Trophoblast cell (in vitro differentiated cells and primary cell): Measurements from ENCODE around the gene GLIS1.
A peak's percentile ranks its signal among the peaks of the same experiment; 100 is the strongest.

Source experiments
- DNase-seq, 2 donors: peaks; one replicate each; pipeline ENCODE4 v3.0.0-alpha.2; 2016
- H2AFZ ChIP-seq: 2 replicates; pipeline ENCODE4 v1.6.1; 2013; ENCODE audit warnings: low read length, moderate library complexity, mild to moderate bottlenecking; ENCODE audit not compliant: insufficient read depth, poor library complexity
- H2AK5ac ChIP-seq: 2 replicates; pipeline ENCODE4 v1.6.1; 2013; ENCODE audit warnings: mild to moderate bottlenecking, low read length
- H2BK120ac ChIP-seq: 2 replicates; pipeline ENCODE4 v1.6.1; 2013; ENCODE audit warnings: low read length, mild to moderate bottlenecking, moderate library complexity; ENCODE audit not compliant: insufficient read depth, poor library complexity
- H2BK12ac ChIP-seq: 2 replicates; pipeline ENCODE4 v1.6.1; 2013; ENCODE audit warnings: mild to moderate bottlenecking, low read length, moderate library complexity
- H2BK5ac ChIP-seq: 2 replicates; pipeline ENCODE4 v1.6.1; 2013; ENCODE audit warnings: low read length, low read depth, moderate library complexity, mild to moderate bottlenecking; ENCODE audit not compliant: poor library complexity
- H3K14ac ChIP-seq: 2 replicates; pipeline ENCODE4 v1.6.1; 2013; ENCODE audit warnings: mild to moderate bottlenecking, low read length
- H3K18ac ChIP-seq: 2 replicates; pipeline ENCODE4 v1.6.1; 2013; ENCODE audit warnings: mild to moderate bottlenecking, low read length
- H3K23ac ChIP-seq: 2 replicates; pipeline ENCODE4 v1.6.1; 2013; ENCODE audit warnings: low read length
- H3K27ac ChIP-seq: 2 replicates; pipeline ENCODE4 v1.5.1; 2013; ENCODE audit warnings: low read depth, mild to moderate bottlenecking, inconsistent platforms, low read length, moderate library complexity
- H3K27me3 ChIP-seq: 2 replicates; pipeline ENCODE4 v1.6.1; 2013; ENCODE audit warnings: inconsistent platforms, mild to moderate bottlenecking, low read length, moderate library complexity; ENCODE audit not compliant: insufficient read depth
- H3K36me3 ChIP-seq, 2 experiments: 1 replicate in 1 of 2; 2 replicates in 1 of 2; pipeline ENCODE4 v1.6.1; 2013; ENCODE audit warnings: low read length in 2 of 2, mild to moderate bottlenecking in 2 of 2, moderate library complexity in 1 of 2; ENCODE audit not compliant: insufficient read depth in 2 of 2, control insufficient read depth in 1 of 2
- H3K4ac ChIP-seq: 2 replicates; pipeline ENCODE4 v1.6.1; 2013; ENCODE audit warnings: low read depth, mild to moderate bottlenecking, low read length, moderate library complexity
- H3K4me1 ChIP-seq, 2 experiments: 1 replicate in 1 of 2; 2 replicates in 1 of 2; pipeline ENCODE4 v1.6.1; 2013; ENCODE audit warnings: low read length in 2 of 2, mild to moderate bottlenecking in 2 of 2, moderate library complexity in 1 of 2; ENCODE audit not compliant: insufficient read depth in 2 of 2, control insufficient read depth in 1 of 2
- H3K4me2 ChIP-seq: 2 replicates; pipeline ENCODE4 v1.6.1; 2013; ENCODE audit warnings: inconsistent platforms, mild to moderate bottlenecking, low read length, moderate library complexity
- H3K4me3 ChIP-seq: 2 replicates; pipeline ENCODE4 v1.5.1; 2013; ENCODE audit warnings: mild to moderate bottlenecking, low read depth, low read length, inconsistent platforms
- H3K79me1 ChIP-seq: one replicate; pipeline ENCODE4 v1.6.1; 2013; ENCODE audit warnings: low read length
- H3K79me2 ChIP-seq: 2 replicates; pipeline ENCODE4 v1.6.1; 2013; ENCODE audit warnings: low read length, mild to moderate bottlenecking; ENCODE audit not compliant: control insufficient read depth, insufficient read depth, poor library complexity
- H3K9ac ChIP-seq: 2 replicates; pipeline ENCODE4 v1.6.1; 2013; ENCODE audit warnings: mild to moderate bottlenecking, low read length
- H3K9me3 ChIP-seq: 2 replicates; pipeline ENCODE4 v1.6.1; 2013; ENCODE audit warnings: low read depth, mild to moderate bottlenecking, control low read depth, inconsistent platforms, low read length; ENCODE audit not compliant: insufficient read depth
- H4K12ac ChIP-seq: 2 replicates; pipeline ENCODE4 v1.6.1; 2013; ENCODE audit warnings: low read depth, mild to moderate bottlenecking, low read length, moderate library complexity
- H4K8ac ChIP-seq: 2 replicates; pipeline ENCODE4 v1.6.1; 2013; ENCODE audit warnings: low read depth, mild to moderate bottlenecking, low read length, moderate library complexity
- H4K91ac ChIP-seq: one replicate; pipeline ENCODE4 v1.6.1; 2013; ENCODE audit warnings: low read depth, mild to moderate bottlenecking, low read length, moderate library complexity
- WGBS: extraction: QIAGEN DNeasy Blood & Tissue Kit; methylation state at CpG from one replicate; pipeline ENCODE4 v1.1.7; 2013; ENCODE audit warnings: missing lambda C conversion rate; ENCODE audit not compliant: insufficient read length, insufficient coverage; ENCODE audit errors: extremely low coverage; 5-methylcytosine and 5-hydroxymethylcytosine counted together

Gene GLIS1

GRCh38 chr1:53598966-53599365 lies 140.0 kb downstream of the GLIS1 start:
- no peaks in the 10 kb centered on the region for H3K27me3 ChIP-seq
- no peak overlapping the region for H2AFZ ChIP-seq
- H3K9me3 ChIP-seq, result peaks cover 2% of the 10 kb centered on the region
- no peak overlapping the region for H4K12ac ChIP-seq
- H3K4me1 ChIP-seq, result no peaks in the 10 kb centered on the region
- H3K14ac ChIP-seq, result no peak overlapping the region
- H3K9ac ChIP-seq, result no peak overlapping the region
- H4K91ac ChIP-seq, result no peak overlapping the region
- no peak overlapping the region for H2BK120ac ChIP-seq
- no peak for DNase-seq
- no peak overlapping the region for H3K4me2 ChIP-seq
- H3K4me3 ChIP-seq, result no peak overlapping the region
- no peak overlapping the region for H4K8ac ChIP-seq
- H3K4ac ChIP-seq, result no peak overlapping the region
- no peaks in the 10 kb centered on the region for H3K79me1 ChIP-seq
- H2BK12ac ChIP-seq, result no peak overlapping the region
- H3K36me3 ChIP-seq, result no peaks in the 10 kb centered on the region
- H2BK5ac ChIP-seq, result no peak overlapping the region
- H3K18ac ChIP-seq, result no peak overlapping the region
- no CpG with 5 or more reads among the region's 4 CpGs for WGBS
- H3K79me2 ChIP-seq, result no peaks in the 10 kb centered on the region
- H3K23ac ChIP-seq, result no peak overlapping the region
- H3K27ac ChIP-seq, result no peak overlapping the region
- H2AK5ac ChIP-seq, result no peak overlapping the region

- H4K91ac ChIP-seq, result no peak overlapping the region
- no peak overlapping the region for H3K4ac ChIP-seq
- no peak overlapping the region for H3K4me2 ChIP-seq
- H3K36me3 ChIP-seq, result no peaks in the 10 kb centered on the region
- no peaks in the 10 kb centered on the region for H3K27me3 ChIP-seq
- no CpG with 5 or more reads among the region's 7 CpGs for WGBS
- no peaks in the 10 kb centered on the region for H3K79me1 ChIP-seq
- H2BK5ac ChIP-seq, result no peak overlapping the region
- DNase-seq, result no peak
- H3K79me2 ChIP-seq, result no peaks in the 10 kb centered on the region
- H3K18ac ChIP-seq, result no peak overlapping the region
- no peaks in the 10 kb centered on the region for H3K4me1 ChIP-seq
- H2BK120ac ChIP-seq, result no peak overlapping the region
- H4K12ac ChIP-seq, result no peak overlapping the region
- H3K14ac ChIP-seq, result no peak overlapping the region
- no peak overlapping the region for H3K4me3 ChIP-seq
- no peak overlapping the region for H2AK5ac ChIP-seq
- no peak overlapping the region for H2BK12ac ChIP-seq
- H3K9me3 ChIP-seq, result no peaks in the 10 kb centered on the region
- no peak overlapping the region for H2AFZ ChIP-seq
- H3K23ac ChIP-seq, result no peak overlapping the region
- no peak overlapping the region for H4K8ac ChIP-seq
- H3K27ac ChIP-seq, result no peak overlapping the region
- no peak overlapping the region for H3K9ac ChIP-seq
These were observed 143.1 kb downstream of the GLIS1 start for GRCh38 chr1:53595906-53596305.

DNA sequence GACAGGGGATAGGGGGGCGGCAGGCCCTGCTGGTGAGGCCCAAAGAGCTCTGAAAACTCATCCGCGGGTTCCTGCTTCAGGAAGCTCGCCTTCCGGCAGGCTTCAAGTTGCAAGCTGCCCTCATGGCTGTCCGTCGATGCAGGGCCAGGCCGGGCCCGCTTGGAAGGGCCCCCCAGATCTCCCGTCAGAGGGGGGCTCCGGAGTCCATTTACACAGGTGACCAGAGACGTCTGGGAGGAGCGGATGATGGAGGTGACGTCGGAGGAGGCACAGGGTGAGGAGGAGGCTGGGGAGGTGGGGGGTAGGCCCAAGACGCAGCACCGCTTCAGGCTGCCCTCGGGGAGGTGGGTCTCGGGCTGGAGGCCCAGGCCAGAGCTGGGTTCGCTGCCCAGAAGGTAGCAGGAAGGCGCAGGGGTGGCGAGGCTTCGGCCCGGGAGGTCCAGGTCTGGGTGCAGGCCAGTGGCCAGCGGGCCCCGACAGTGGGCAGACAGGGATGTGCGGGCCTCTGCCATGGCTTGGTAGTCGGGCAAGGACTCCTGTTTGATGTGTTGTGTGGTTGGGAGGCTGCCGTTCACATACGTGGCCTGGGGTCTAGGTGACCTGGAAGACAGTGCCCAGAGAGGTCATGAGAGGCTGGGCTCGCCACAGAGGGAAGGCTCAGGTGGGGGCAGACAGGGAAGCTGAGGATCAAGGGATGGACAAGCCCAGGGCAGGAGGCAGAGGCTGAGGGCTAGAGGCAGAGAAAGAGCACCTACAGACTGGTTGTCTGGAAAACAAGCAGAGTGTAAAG lies 144.4 kb downstream of the GLIS1 start:
- H4K8ac ChIP-seq, result no peak overlapping the region
- no peak overlapping the region for H3K4me3 ChIP-seq
- no peak overlapping the region for H4K12ac ChIP-seq
- DNase-seq, result no peak
- H3K4ac ChIP-seq, result no peak overlapping the region
- H2AFZ ChIP-seq, result no peak overlapping the region
- no peak overlapping the region for H3K9ac ChIP-seq
- H3K36me3 ChIP-seq, result no peaks in the 10 kb centered on the region
- H3K23ac ChIP-seq, result no peak overlapping the region
- no peak overlapping the region for H2BK12ac ChIP-seq
- H2BK120ac ChIP-seq, result no peak overlapping the region
- H2BK5ac ChIP-seq, result no peak overlapping the region
- no peaks in the 10 kb centered on the region for H3K9me3 ChIP-seq
- no peak overlapping the region for H3K14ac ChIP-seq
- no peaks in the 10 kb centered on the region for H3K79me2 ChIP-seq
- no peak overlapping the region for H2AK5ac ChIP-seq
- no CpG with 5 or more reads among the region's 31 CpGs for WGBS
- H3K27me3 ChIP-seq, result no peaks in the 10 kb centered on the region
- no peak overlapping the region for H4K91ac ChIP-seq
- H3K79me1 ChIP-seq, result no peaks in the 10 kb centered on the region
- H3K27ac ChIP-seq, result no peak overlapping the region
- H3K4me2 ChIP-seq, result no peak overlapping the region
- no peaks in the 10 kb centered on the region for H3K4me1 ChIP-seq
- H3K18ac ChIP-seq, result no peak overlapping the region

GRCh38 chr1:53593758-53594380 lies 145.1 kb downstream of the GLIS1 start:
- Histone ChIP-seq H4K91ac (no peak overlapping the region), H3K79me1 (no peaks in the 10 kb centered on the region), H4K12ac (no peak overlapping the region), H3K23ac (no peak overlapping the region), H3K14ac (no peak overlapping the region), H3K4me3 (no peak overlapping the region), H3K9me3 (no peaks in the 10 kb centered on the region), H2AFZ (no peak overlapping the region), H3K9ac (no peak overlapping the region), H3K4me1 (no peaks in the 10 kb centered on the region), H3K79me2 (no peaks in the 10 kb centered on the region), H3K18ac (no peak overlapping the region), H3K4me2 (no peak overlapping the region), H3K27ac (no peak overlapping the region), H3K36me3 (no peaks in the 10 kb centered on the region), H3K27me3 (no peaks in the 10 kb centered on the region), H2BK120ac (no peak overlapping the region), H2BK5ac (no peak overlapping the region), H3K4ac (no peak overlapping the region), H2AK5ac (no peak overlapping the region), H4K8ac (no peak overlapping the region), H2BK12ac (no peak overlapping the region)
- WGBS, result no CpG with 5 or more reads among the region's 27 CpGs
- peak; percentile 26 to 33 for DNase-seq
